ENCODE results near the gene MRO. TPM values are rescaled to one million over a fixed set of nuclear protein-coding genes. Genes with fewer than 3 reads are reported as not detected.
"Not testable (repeated sequence)": the region's sequence is repeated elsewhere in the genome, so short reads cannot be mapped to it uniquely, and the experiment has no call there.

MRO gene
- total RNA-seq, 1 donor from 2014 or later: not detected

- no peak for DNase-seq (ENCODE audit: extremely low read depth, low read depth, low spot score)
These were observed 19.5 kb upstream of the MRO start for GRCh38 chr18:50839341-50839740.

- DNase-seq (ENCODE audit: extremely low read depth, low read depth, low spot score): peak; percentile 68
These were observed 16.7 kb upstream of the MRO start for GRCh38 chr18:50836521-50836957.

- not testable (repeated sequence) for DNase-seq (ENCODE audit: extremely low read depth, low read depth, low spot score)
These were observed 13.7 kb upstream of the MRO start for GRCh38 chr18:50833496-50833895.

GRCh38 chr18:50832754-50833153 is 12.9 kb upstream of the MRO start:
- DNase-seq (ENCODE audit: extremely low read depth, low read depth, low spot score): no peak

- no peak for DNase-seq (ENCODE audit: extremely low read depth, low read depth, low spot score)
These were observed 10.7 kb upstream of the MRO start for GRCh38 chr18:50830544-50830943.

- no peak for DNase-seq (ENCODE audit: extremely low read depth, low read depth, low spot score)
These were observed 9.8 kb upstream of the MRO start for GRCh38 chr18:50829644-50830043.

GRCh38 chr18:50826027-50826426 is 6.2 kb upstream of the MRO start:
- no peak for DNase-seq (ENCODE audit: extremely low read depth, low read depth, low spot score)

- no peak for DNase-seq (ENCODE audit: extremely low read depth, low read depth, low spot score)
These were observed 5.8 kb upstream of the MRO start for GRCh38 chr18:50825621-50826020.

GRCh38 chr18:50822756-50823155 is 2.9 kb upstream of the MRO start:
- no peak for DNase-seq (ENCODE audit: extremely low read depth, low read depth, low spot score)

- DNase-seq (ENCODE audit: extremely low read depth, low read depth, low spot score): no peak
These were observed 1.2 kb upstream of the MRO start for GRCh38 chr18:50820901-50821520.

GRCh38 chr18:50819027-50819727 is 639 bp downstream of the MRO start:
- no peak for DNase-seq (ENCODE audit: extremely low read depth, low read depth, low spot score)

- DNase-seq (ENCODE audit: extremely low read depth, low read depth, low spot score): no peak
These were observed 3.2 kb downstream of the MRO start for GRCh38 chr18:50816419-50817166.

- no peak for DNase-seq (ENCODE audit: extremely low read depth, low read depth, low spot score)
These were observed 5.4 kb downstream of the MRO start for GRCh38 chr18:50814395-50814794.

GRCh38 chr18:50813353-50813752 is 6.5 kb downstream of the MRO start:
- DNase-seq (ENCODE audit: extremely low read depth, low read depth, low spot score): no peak

- DNase-seq (ENCODE audit: extremely low read depth, low read depth, low spot score): no peak
These were observed 7.0 kb downstream of the MRO start for GRCh38 chr18:50812834-50813233.

GRCh38 chr18:50807176-50807575 is 12.6 kb downstream of the MRO start:
- DNase-seq (ENCODE audit: extremely low read depth, low read depth, low spot score): no peak

- DNase-seq (ENCODE audit: extremely low read depth, low read depth, low spot score): no peak
These were observed 13.6 kb downstream of the MRO start for GRCh38 chr18:50806208-50806616.

- DNase-seq (ENCODE audit: extremely low read depth, low read depth, low spot score): no peak
These were observed 14.1 kb downstream of the MRO start for GRCh38 chr18:50805732-50806131.

GRCh38 chr18:50803592-50803991 is 16.2 kb downstream of the MRO start:
- no peak for DNase-seq (ENCODE audit: extremely low read depth, low read depth, low spot score)

GRCh38 chr18:50802141-50802540 is 17.7 kb downstream of the MRO start:
- no peak for DNase-seq (ENCODE audit: extremely low read depth, low read depth, low spot score)

GRCh38 chr18:50797142-50797541 is 22.7 kb downstream of the MRO start:
- DNase-seq (ENCODE audit: extremely low read depth, low read depth, low spot score): no peak

GRCh38 chr18:50796495-50796894 is 23.3 kb downstream of the MRO start:
- DNase-seq (ENCODE audit: extremely low read depth, low read depth, low spot score): no peak
